H1 (cell line): ENCODE measurements around the gene PTPA. TPM values are rescaled to one million over a fixed set of nuclear protein-coding genes. Genes with fewer than 3 reads are reported as not detected.
A peak's percentile ranks its signal among the peaks of the same experiment; 100 is the strongest.

Experiments used
- CTCF ChIA-PET: fragments of 300-600 bp; sonication (Branson Sonifier 250); formaldehyde crosslinking; loops from one replicate; lab custom pipeline; 2021; ENCODE audit not compliant: partially characterized antibody; lab: Charles Lee
- POLR2A ChIA-PET: fragments of 300-600 bp; sonication (Branson Sonifier 250); formaldehyde crosslinking; loops from one replicate; lab custom pipeline; 2021; ENCODE audit warnings: inconsistent platforms; ENCODE audit not compliant: partially characterized antibody; lab: Charles Lee
- DNase-seq, 2 experiments: peaks; one replicate each; pipeline versions ENCODE4 v3.0.0 to v3.0.0-alpha.2; 2010 to 2022; ENCODE audit warnings: low spot score in 2 of 2, low read depth in 1 of 2, mixed read lengths in 1 of 2
- FAIRE-seq: peaks from 2 replicates; lab custom pipeline; 2011; peaks lifted over from hg19 to GRCh38; lab: Jason Lieb, UNC
- H2AFZ ChIP-seq: 2 replicates; pipeline ENCODE4 v1.8.1; 2012; ENCODE audit warnings: low read length, inconsistent platforms
- H2AK5ac ChIP-seq: 2 replicates; pipeline ENCODE4 v1.6.1; 2013; ENCODE audit warnings: low read depth, low read length
- H2BK120ac ChIP-seq: replicated peaks from 2 replicates; pipeline ENCODE3; 2013; ENCODE audit warnings: low read depth, low read length, inconsistent platforms
- H2BK12ac ChIP-seq: 2 replicates; pipeline ENCODE4 v1.6.1; 2013; ENCODE audit warnings: low read depth, low read length
- H2BK15ac ChIP-seq: 2 replicates; pipeline ENCODE4 v1.6.1; 2013; ENCODE audit warnings: low read length
- H2BK20ac ChIP-seq: 2 replicates; pipeline ENCODE4 v1.6.1; 2013; ENCODE audit warnings: low read length
- H2BK5ac ChIP-seq: 2 replicates; pipeline ENCODE4 v1.6.1; 2013; ENCODE audit warnings: low read depth, low read length
- H3K14ac ChIP-seq: 2 replicates; pipeline ENCODE4 v1.6.1; 2013; ENCODE audit warnings: inconsistent platforms; ENCODE audit not compliant: insufficient read length
- H3K18ac ChIP-seq: 2 replicates; pipeline ENCODE4 v1.6.1; 2013; ENCODE audit warnings: low read length; ENCODE audit errors: extremely low read depth
- H3K23ac ChIP-seq: 2 replicates; pipeline ENCODE4 v1.6.1; 2013; ENCODE audit warnings: inconsistent platforms; ENCODE audit not compliant: insufficient read length
- H3K23me2 ChIP-seq: 2 replicates; pipeline ENCODE4 v1.6.1; 2013; ENCODE audit warnings: low read depth, low read length
- H3K27ac ChIP-seq: 2 replicates; pipeline ENCODE4 v1.6.1; 2011; ENCODE audit warnings: low read depth, low read length, inconsistent platforms
- H3K27me3 ChIP-seq, 4 experiments: replicated peaks in 1 of 4; 1 replicate in 1 of 4; 2 replicates in 3 of 4; pipeline versions ENCODE4 v1.6.1 to v1.8.1; 2011 to 2013; ENCODE audit warnings: low read length in 3 of 4, mild to moderate bottlenecking in 3 of 4, inconsistent platforms in 2 of 4, mixed read lengths in 2 of 4, moderate library complexity in 1 of 4; ENCODE audit not compliant: control insufficient read depth in 3 of 4, insufficient read depth in 3 of 4; ENCODE audit errors: extremely low read depth in 1 of 4
- H3K36me3 ChIP-seq, 4 experiments: 2 replicates each; pipeline versions ENCODE4 v1.6.1 to v1.8.1; 2011 to 2013; ENCODE audit warnings: mild to moderate bottlenecking in 4 of 4, low read length in 3 of 4, moderate library complexity in 2 of 4, control low read depth in 1 of 4, inconsistent platforms in 1 of 4; ENCODE audit not compliant: insufficient read depth in 4 of 4, control insufficient read depth in 2 of 4
- H3K4ac ChIP-seq: replicated peaks from 2 replicates; pipeline ENCODE3; 2013; ENCODE audit warnings: low read length, low read depth, mixed read lengths, inconsistent platforms; ENCODE audit not compliant: insufficient read length
- H3K4me1 ChIP-seq, 4 experiments: replicated peaks in 1 of 4; 1 replicate in 1 of 4; 2 replicates in 3 of 4; pipeline versions ENCODE4 v1.6.1 to v1.8.1; 2011 to 2013; ENCODE audit warnings: low read length in 3 of 4, inconsistent platforms in 2 of 4, mixed read lengths in 1 of 4; ENCODE audit not compliant: insufficient read depth in 4 of 4, control insufficient read depth in 3 of 4
- H3K4me2 ChIP-seq, 2 experiments: 2 replicates each; pipeline versions ENCODE4 v1.6.1 to v1.8.1; 2011 to 2013; ENCODE audit warnings: low read depth in 2 of 2, low read length in 2 of 2, control low read depth in 1 of 2, inconsistent platforms in 1 of 2, mild to moderate bottlenecking in 1 of 2; ENCODE audit not compliant: insufficient read depth in 1 of 2
- H3K4me3 ChIP-seq, 4 experiments: fragments of 200-600, 300-600 bp in 1 of 4; sonication (generic), shearing (Covaris generic), sonication (Bioruptor Twin) in 1 of 4; 2 replicates each; pipeline versions ENCODE4 v1.5.1 to v1.8.1; 2011 to 2016; ENCODE audit warnings: low read length in 4 of 4, low read depth in 3 of 4, control low read depth in 2 of 4, inconsistent platforms in 2 of 4, mild to moderate bottlenecking in 2 of 4, mixed read lengths in 1 of 4, moderate library complexity in 1 of 4; ENCODE audit not compliant: insufficient read depth in 2 of 4; ENCODE audit errors: extremely low read depth in 1 of 4
- H3K56ac ChIP-seq: replicated peaks from 2 replicates; pipeline ENCODE3; 2013; ENCODE audit warnings: low read depth, mild to moderate bottlenecking, mixed read lengths, low read length, inconsistent platforms; ENCODE audit not compliant: insufficient read length
- H3K79me1 ChIP-seq: 2 replicates; pipeline ENCODE4 v1.6.1; 2013; ENCODE audit warnings: low read depth, low read length, control low read depth
- H3K79me2 ChIP-seq, 2 experiments: 2 replicates each; pipeline versions ENCODE4 v1.6.1 to v1.8.1; 2012 to 2013; ENCODE audit warnings: low read length in 2 of 2, mild to moderate bottlenecking in 2 of 2, inconsistent platforms in 1 of 2; ENCODE audit not compliant: insufficient read depth in 2 of 2, control insufficient read depth in 1 of 2
- H3K9ac ChIP-seq, 4 experiments: replicated peaks in 1 of 4; 1 replicate in 1 of 4; 2 replicates in 3 of 4; pipeline versions ENCODE4 v1.6.1 to v1.8.1; 2011 to 2013; ENCODE audit warnings: low read depth in 3 of 4, low read length in 3 of 4, control low read depth in 2 of 4, mild to moderate bottlenecking in 2 of 4, moderate library complexity in 2 of 4, inconsistent platforms in 1 of 4; ENCODE audit errors: extremely low read depth in 1 of 4
- H3K9me3 ChIP-seq, 2 experiments: 2 replicates each; pipeline versions ENCODE4 v1.6.1 to v1.8.1; 2012 to 2013; ENCODE audit warnings: mild to moderate bottlenecking in 2 of 2, moderate library complexity in 2 of 2, control low read depth in 1 of 2, inconsistent platforms in 1 of 2, low read depth in 1 of 2, low read length in 1 of 2, mixed read lengths in 1 of 2; ENCODE audit not compliant: insufficient read depth in 2 of 2
- H4K20me1 ChIP-seq, 2 experiments: replicated peaks in 1 of 2; 2 replicates each; pipeline versions ENCODE3 to v1.8.1; 2011 to 2013; ENCODE audit warnings: inconsistent platforms in 2 of 2, low read length in 2 of 2, mild to moderate bottlenecking in 1 of 2; ENCODE audit not compliant: insufficient read depth in 2 of 2, control insufficient read depth in 1 of 2
- H4K5ac ChIP-seq: 2 replicates; pipeline ENCODE4 v1.6.1; 2013; ENCODE audit warnings: low read length, low read depth, mixed read lengths, inconsistent platforms; ENCODE audit not compliant: insufficient read length
- H4K8ac ChIP-seq: 2 replicates; pipeline ENCODE4 v1.8.0; 2013; ENCODE audit warnings: mild to moderate bottlenecking, moderate library complexity, low read length, inconsistent platforms; ENCODE audit not compliant: insufficient read depth; ENCODE audit errors: extremely low read depth
- H4K91ac ChIP-seq: replicated peaks from 2 replicates; pipeline ENCODE3; 2013; ENCODE audit warnings: low read length, mixed read lengths, inconsistent platforms; ENCODE audit not compliant: insufficient read length
- FOSL1 ChIP-seq: IDR thresholded peaks from 2 replicates; pipeline ENCODE4 v1.6.1; 2011; ENCODE audit warnings: mild to moderate bottlenecking, low read depth, low read length, moderate library complexity; ENCODE audit not compliant: insufficient read depth
- SAP30 ChIP-seq: fragments of 300-600 bp; sonication (generic); IDR thresholded peaks from 2 replicates; pipeline ENCODE4 v1.7.1; 2012; ENCODE audit warnings: low read length, moderate library complexity, mild to moderate bottlenecking, inconsistent platforms; ENCODE audit not compliant: insufficient read depth, insufficient replicate concordance
- SP1 ChIP-seq: IDR thresholded peaks from 2 replicates; pipeline ENCODE4 v1.6.1; 2011; ENCODE audit warnings: low read depth, low read length
- WGBS, 2 experiments: shearing (Covaris generic) in 1 of 2; methylation state at CpG; one replicate each; pipeline versions ENCODE4 v1.1.6 to v1.1.7; 2013 to 2015; ENCODE audit warnings: low lambda C conversion rate in 2 of 2, mixed read lengths in 2 of 2, inconsistent platforms in 1 of 2, low coverage in 1 of 2, missing lambda C conversion rate in 1 of 2; ENCODE audit not compliant: insufficient replicate concordance in 2 of 2, insufficient coverage in 1 of 2, insufficient read length in 1 of 2; ENCODE audit errors: extremely low coverage in 1 of 2, missing lambda C conversion rate in 1 of 2; 5-methylcytosine and 5-hydroxymethylcytosine counted together
- polyA plus RNA-seq, 7 experiments: library from polyadenylated mRNA; depleted of rRNA in 3 of 7; stranded (reverse) in 5 of 7; unstranded in 2 of 7; fragments of >200 nt in 5 of 7; fragments of 200-250 nt in 2 of 7; gene quantifications; 1 replicate in 5 of 7; 2 replicates in 1 of 7; 4 replicates in 1 of 7; pipeline versions ENCODE4 v1.2.1 to v1.2.3, GENCODE V29; 2011 to 2013; ENCODE audit warnings: missing spikeins in 2 of 7, mixed read lengths in 2 of 7
- total RNA-seq: library from RNA; stranded (reverse); fragmentation: NEBNext Ultra II Directional; extraction: Animal tissue kit (Norgen Biotek cat#: 25700); gene quantifications from 2 replicates; pipeline ENCODE4 v1.2.1, GENCODE V29; 2021

PTPA gene
- total and polyA plus RNA-seq, 2 of the 8 experiments (the other 6 are each of a cell fraction or from before 2014, with no cell fraction given): 114 to 145 TPM

DNA sequence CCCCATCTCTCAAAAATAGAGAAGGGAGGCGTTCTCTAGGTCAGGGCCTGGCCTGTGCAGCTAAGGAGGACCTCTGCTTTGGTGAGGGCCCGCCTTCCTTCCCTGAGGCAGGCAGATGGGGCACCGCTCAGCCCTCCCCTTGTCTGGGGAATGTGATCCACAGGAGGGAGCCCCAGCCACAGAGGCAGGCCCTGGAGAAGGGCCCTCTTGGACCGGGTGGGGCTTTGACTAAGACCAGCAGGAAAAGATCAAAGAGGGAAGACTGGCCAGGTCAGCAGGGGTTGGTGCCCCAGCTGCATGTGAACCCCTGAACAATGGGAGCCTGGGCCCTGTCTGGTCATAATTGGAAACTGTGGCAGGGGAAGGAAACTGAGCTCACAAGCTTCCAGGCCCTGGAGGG lies 21.9 kb downstream of the PTPA start:
- Histone ChIP-seq H2BK12ac (no peak overlapping the region), H3K79me2 (peaks cover 0 to 5% of the 10 kb centered on the region in 2 experiments; a peak in 1 of 4 replicates), H2AK5ac (no peak overlapping the region), H4K20me1 (peaks cover 2 to 6% of the 10 kb centered on the region in 2 experiments), H3K14ac (no peak overlapping the region), H3K27me3 (no peaks in the 10 kb centered on the region), H3K4me1 (peaks cover 0 to 5% (median 0%) of the 10 kb centered on the region in 4 experiments; a peak in 4 of 7 replicates), H3K4me3 (no peak overlapping the region), H3K4ac (no peak overlapping the region), H3K23ac (no peak overlapping the region), H4K8ac (peak overlapping the region; percentile 29; the same call in 1 of the 2 replicates), H3K36me3 (peaks cover 9 to 33% (median 21%) of the 10 kb centered on the region in 4 experiments), H3K27ac (no peak overlapping the region), H2BK15ac (no peak overlapping the region), H3K56ac (no peak overlapping the region), H3K79me1 (peaks cover 4% of the 10 kb centered on the region), H3K18ac (no peak overlapping the region), H4K91ac (no peak overlapping the region), H2BK20ac (no peak overlapping the region), H3K9ac (no peak overlapping the region), H3K23me2 (no peaks in the 10 kb centered on the region), H2BK120ac (no peak overlapping the region), H4K5ac (no peak overlapping the region), H2AFZ (no peak overlapping the region), H2BK5ac (no peak overlapping the region), H3K4me2 (no peak overlapping the region), H3K9me3 (no peaks in the 10 kb centered on the region)
- DNase-seq (no peak), FAIRE-seq (no peak)
- POLR2A ChIA-PET: interaction anchor here (1.1 to 4.1 kb wide), 4 partner anchors 9 to 476 kb away, joined by 3 to 21 read pairs (median 6); partner anchors contain the start of gene IER5L
- 89% methylated on average over 4 of the region's 4 CpGs; no CpG with 5 or more reads in 1 of the 2 experiments for WGBS, 2 experiments
- CTCF ChIA-PET: interaction anchor here (1.0 to 36.8 kb wide), 15 partner anchors 8 to 677 kb away, joined by 3 to 831 read pairs (median 4); partner anchors contain the start of genes CRAT, IER5L, NTMT1 and PTPA
- no peak for TF ChIP-seq SAP30
- TF ChIP-seq FOSL1: no peak
- TF ChIP-seq SP1: no peak
